GM10266 (cell line): ENCODE results near the gene YY1.
A peak's percentile ranks its signal among the peaks of the same experiment; 100 is the strongest.

Experiments
- DNase-seq: peaks from one replicate; pipeline ENCODE4 v3.0.0; 2012; ENCODE audit errors: extremely low spot score
- TF ChIP-seq, protein P1 (sequence below): IDR thresholded peaks from 2 replicates; pipeline ENCODE4 v1.5.1; 2012; ENCODE audit warnings: mild to moderate bottlenecking, low read depth; ENCODE audit not compliant: control insufficient read depth, insufficient read depth; ENCODE audit errors: missing control alignments

YY1 gene

DNA sequence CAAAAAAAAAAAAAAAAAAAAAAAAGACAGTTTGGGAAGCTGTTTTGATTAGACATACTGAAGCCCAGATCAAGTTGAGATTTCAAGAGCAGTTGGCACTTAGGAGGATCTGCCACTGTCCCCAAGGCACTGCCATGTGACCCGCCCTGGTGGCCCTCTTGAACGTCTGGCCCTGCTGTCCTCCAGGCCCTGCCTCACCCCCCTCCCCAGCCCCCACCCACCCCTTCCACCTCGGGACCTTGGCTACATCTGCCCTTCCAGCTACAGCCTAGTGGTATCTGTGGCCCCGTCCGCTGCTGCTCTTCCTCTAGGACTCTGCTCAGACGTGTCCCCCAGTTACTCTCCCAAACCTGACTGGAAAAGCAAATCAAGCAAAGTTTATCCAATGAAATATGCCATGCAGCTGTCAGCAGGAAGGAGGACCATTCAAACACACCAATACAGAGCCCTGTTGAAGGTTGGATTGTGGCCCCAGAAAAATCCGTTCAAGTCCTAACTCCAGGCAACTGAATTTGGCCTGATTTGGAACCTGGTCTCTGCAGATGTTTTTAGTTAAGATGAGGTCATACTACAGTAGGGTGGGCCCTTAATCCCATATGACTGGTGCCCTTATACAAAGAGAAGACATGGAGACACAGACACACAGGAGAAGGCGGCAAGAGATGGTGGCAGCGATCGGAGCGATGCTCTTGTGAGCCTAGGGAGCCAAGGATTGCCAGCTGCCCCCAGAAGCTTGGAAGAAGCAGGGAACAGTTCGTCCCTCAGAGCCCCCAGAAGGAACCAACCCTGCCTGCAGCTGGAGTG lies 49.6 kb downstream of the YY1 start:
- no peak for DNase-seq
- TF ChIP-seq, protein P1, sequence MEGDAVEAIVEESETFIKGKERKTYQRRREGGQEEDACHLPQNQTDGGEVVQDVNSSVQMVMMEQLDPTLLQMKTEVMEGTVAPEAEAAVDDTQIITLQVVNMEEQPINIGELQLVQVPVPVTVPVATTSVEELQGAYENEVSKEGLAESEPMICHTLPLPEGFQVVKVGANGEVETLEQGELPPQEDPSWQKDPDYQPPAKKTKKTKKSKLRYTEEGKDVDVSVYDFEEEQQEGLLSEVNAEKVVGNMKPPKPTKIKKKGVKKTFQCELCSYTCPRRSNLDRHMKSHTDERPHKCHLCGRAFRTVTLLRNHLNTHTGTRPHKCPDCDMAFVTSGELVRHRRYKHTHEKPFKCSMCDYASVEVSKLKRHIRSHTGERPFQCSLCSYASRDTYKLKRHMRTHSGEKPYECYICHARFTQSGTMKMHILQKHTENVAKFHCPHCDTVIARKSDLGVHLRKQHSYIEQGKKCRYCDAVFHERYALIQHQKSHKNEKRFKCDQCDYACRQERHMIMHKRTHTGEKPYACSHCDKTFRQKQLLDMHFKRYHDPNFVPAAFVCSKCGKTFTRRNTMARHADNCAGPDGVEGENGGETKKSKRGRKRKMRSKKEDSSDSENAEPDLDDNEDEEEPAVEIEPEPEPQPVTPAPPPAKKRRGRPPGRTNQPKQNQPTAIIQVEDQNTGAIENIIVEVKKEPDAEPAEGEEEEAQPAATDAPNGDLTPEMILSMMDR = no peak

DNA sequence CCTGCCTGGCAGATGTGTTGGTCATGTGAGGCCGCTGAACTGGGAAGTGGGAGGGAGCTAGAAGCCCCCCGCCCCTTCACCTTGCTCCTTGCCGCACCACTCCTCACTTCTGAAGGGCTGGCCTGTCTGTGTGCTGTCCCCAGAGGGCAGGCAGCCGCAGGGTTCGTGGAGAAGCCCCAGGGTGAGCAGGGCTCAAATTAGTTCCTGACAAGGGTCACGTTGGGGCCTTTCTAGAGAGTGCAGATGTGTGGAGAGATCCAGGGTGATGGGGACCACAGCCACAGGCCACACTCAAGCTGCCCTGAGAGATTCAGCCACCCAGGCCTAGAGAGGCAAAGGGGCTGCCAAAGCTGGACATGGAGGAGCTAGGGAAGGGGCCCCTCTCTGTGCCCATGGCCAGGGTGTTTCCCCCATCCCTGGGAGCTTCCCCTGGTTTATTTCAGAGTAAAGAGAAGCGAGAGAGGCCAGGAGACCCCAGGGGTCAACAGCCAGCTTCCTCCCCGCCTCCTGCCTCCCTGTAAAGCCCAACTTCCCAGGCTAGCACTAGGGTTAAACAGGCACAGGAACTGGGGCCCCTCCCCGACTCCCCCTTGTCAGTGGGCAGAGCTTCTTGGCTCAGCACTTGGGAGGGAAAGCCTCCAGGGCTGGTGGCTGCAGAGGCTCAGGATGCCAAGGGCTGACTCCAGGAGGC lies 51.1 kb downstream of the YY1 start:
- DNase-seq = peak; percentile 34
- TF ChIP-seq, protein P1 = no peak

DNA sequence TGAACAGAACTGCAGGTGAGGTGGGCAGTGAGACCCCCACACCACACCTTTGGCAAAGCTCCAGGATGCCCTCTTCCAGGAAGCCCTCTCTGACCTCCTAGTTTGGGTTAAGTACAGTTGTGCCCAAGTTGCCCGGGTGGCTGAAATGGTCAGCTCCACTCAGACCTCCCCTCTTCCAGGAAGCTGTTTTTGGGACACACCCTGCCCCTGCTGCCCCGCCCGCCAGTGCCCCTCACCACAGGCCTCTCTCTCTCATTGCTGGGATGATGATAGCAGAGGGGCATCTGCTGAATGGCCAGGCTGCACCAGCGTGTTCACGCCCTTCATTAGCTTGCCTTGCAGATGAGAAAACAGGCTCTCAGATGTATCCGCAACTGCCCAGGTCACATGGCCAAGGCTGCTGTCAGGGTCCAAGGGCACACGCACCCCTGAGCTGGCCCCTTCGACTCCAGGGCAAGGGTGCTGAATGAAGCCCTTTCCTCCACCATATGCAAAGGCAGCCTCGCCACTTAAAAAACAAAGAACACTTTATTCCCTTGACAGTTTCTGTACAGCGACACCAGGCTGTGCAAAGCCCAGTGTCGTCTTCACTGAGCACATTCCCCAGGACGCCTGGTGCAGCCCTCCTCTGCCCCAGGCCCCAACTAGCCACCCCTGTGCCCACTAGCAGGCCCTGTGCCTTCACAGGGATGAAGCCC lies 51.8 kb downstream of the YY1 start:
- DNase-seq = no peak
- TF ChIP-seq, protein P1 = no peak

DNA sequence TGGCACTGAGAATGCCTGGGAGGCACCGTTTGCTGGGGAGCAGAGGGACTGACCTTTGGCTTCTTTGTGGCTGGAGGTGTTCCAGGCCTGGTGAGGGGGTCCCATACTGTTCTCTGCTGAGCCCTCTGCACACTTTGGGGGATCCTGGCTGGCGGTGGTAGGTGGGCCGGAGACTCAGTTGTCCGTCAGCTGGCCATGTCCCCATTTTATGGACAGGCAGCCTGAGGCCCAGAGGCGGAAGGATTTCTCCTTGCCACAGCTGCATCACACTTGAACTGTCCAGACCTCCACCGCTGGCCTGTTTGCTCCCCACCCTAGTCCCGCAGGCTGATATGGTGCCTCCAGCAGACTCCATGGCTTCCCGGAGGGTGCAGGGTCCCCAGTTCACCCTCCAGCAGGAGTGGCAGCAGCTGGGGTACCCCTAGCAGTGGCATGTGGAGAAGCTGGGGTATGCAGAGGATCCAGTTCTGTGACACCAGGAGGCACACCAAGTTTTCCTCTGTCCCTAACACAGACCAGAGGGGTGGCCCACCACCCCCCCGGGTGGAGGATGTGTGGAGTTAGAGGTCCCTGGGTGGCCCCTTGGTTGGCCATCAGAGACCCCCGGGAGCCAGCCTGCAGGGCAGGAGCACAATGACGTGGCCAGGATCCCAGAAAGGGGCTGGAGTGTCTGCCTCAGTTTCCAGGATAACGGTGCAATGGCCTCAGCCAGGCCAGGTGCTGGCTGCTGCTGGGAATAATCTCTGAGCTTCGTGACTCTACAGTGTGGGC lies 52.5 kb downstream of the YY1 start:
- peak; percentile 25 for DNase-seq
- TF ChIP-seq, protein P1 = no peak

DNA sequence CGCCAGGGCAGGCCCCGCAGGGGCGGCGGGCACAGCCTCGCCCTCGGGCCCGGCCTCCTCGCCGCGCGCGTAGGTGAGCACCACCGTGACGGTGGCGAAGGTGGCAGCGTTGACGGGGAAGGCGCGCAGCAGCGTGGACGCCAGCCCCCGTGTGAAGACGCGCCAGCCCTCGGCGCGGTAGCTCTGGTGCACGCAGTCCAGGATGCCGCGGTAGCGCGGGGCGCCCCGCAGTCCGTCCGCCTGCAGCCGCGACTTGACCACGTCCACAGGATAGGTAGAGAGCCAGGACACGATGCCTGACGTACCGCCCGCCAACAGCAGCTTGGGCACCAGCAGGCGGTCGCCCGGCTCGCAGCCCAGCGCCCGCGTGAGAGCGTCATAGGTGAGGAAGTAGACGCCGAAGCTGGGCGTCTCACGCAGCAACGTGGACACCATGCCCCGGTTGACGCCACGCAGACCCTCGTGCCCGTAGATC lies 53.4 kb downstream of the YY1 start:
- no peak for DNase-seq
- TF ChIP-seq, protein P1 = no peak

DNA sequence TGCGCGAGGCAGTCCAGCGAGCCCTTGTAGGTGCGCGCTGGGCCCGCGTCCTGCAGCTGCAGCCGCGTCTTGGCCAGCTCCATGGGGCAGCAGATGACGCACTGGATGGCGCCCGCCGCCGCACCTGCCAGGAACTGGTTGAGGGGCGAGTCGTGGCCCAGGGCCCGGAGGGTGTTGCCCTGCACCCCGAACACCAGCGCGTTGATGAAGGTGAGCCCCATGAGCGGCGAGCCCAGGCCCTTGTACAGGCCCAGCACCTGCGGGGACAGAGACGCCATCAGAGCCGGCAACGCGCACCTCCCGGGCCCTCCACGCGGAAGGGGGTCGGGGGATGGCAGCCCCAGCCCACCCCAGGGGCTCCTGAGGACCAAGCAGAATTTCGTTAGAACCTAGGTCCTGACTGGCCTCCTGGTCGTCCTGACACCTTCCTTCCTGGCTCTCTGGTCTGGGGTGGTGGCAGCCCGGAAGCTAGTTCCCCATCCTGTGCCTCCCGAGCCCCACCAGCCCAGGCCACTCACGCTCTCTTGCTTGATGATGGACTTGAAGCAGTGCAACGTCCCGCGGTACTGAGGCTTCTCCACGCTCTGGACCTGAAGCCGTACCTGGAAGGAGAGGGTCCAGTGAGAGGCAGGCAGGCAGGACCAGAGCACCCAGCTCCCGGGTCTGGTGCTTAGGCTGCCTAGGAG lies 54.0 kb downstream of the YY1 start:
- no peak for DNase-seq
- TF ChIP-seq, protein P1 = no peak
